ENCODE data around the gene PNP.

- TF ChIP-seq CTCF (IDR thresholded peaks at IDR 0.05) (no peak), POLR2A (IDR thresholded peaks at IDR 0.05) (no peak)
These were observed 28.3 kb upstream of the PNP start for GRCh38 chr14:20440882-20441281.
